ENCODE results near the gene SORBS2. TPM values are rescaled to one million over a fixed set of nuclear protein-coding genes. Genes with fewer than 3 reads are reported as not detected.
A peak's percentile ranks its signal among the peaks of the same experiment; 100 is the strongest.

The SORBS2 gene
- total and polyA plus RNA-seq, 2 donors (not counting 1 experiment from before 2014, with no cell fraction given) = 0.33 to 3.0 TPM

DNA sequence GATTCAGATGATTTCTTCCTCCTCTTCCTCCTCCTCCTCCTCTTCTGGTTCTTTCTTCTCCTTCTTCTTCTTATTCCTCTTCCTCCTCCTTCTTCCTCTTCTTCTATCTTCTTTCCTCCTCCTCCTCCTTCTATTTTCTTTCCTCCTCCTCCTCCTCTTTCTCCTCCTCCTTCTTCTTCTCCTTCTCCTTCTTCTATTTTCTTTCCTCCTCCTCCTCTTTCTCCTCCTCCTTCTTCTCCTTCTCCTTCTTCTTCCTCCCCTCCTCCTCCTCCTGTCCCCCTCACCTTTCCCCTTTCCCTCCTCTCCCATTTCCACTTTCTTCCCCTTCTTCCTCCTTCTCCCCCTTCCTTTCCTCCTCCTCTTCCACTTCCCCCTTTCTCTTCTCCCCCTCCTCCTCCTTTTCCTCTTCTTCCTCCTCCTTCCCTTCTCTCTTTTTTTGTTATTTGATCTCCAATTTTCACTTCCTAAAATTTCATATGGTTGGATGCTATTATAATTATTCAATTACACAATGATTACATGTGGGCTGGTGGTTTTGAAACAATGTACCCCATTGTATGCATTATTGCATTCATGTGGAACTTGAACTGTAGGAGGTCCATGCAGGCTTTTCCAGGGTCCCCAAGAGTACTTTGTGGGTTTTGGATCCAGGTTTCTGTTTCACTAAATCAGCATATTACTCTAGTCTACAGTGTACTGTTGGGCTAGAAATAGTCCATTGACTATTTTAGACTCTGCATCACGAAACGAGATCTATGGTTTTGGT is 68.1 kb downstream of the SORBS2 start:
- Histone ChIP-seq H4K20me1 (ENCODE audit: control insufficient read depth, extremely low read depth, insufficient read depth, low read length) (no peaks in the 10 kb centered on the region), H3K27ac (ENCODE audit: insufficient read depth, low read length) (no peak overlapping the region), H3K4me3 (replicated peaks in 1 of 4; ENCODE audit: control extremely low read depth in 1 of 4, insufficient read depth in 1 of 4, low read depth in 3 of 4, low read length in 4 of 4) (no peak overlapping the region), H3K9ac (ENCODE audit: insufficient read depth, low read length) (no peak overlapping the region), H3K27me3 (ENCODE audit: control insufficient read depth, insufficient read depth, low read length) (no peaks in the 10 kb centered on the region), H2AFZ (ENCODE audit: low read length) (no peak overlapping the region), H3K36me3 (ENCODE audit: control insufficient read depth, insufficient read depth, low read length) (no peaks in the 10 kb centered on the region), H3K4me2 (ENCODE audit: extremely low read depth, insufficient read depth, low read length) (no peak overlapping the region), H3K4me1 (ENCODE audit: control insufficient read depth, extremely low read depth, insufficient read depth, low read length) (peaks cover 1% of the 10 kb centered on the region), H3K9me3 (ENCODE audit: control insufficient read depth, insufficient read depth, low read depth, low read length) (no peaks in the 10 kb centered on the region), H3K79me2 (ENCODE audit: control insufficient read depth, insufficient read depth, low read length) (no peaks in the 10 kb centered on the region)
- TF ChIP-seq CTCF (conservative IDR thresholded peaks at IDR 0.05 in 1 of 2, IDR thresholded peaks at IDR 0.05 in 1 of 2; ENCODE audit: low read depth in 1 of 2, low read length in 2 of 2) (no peak), EZH2 (IDR thresholded peaks at IDR 0.05; ENCODE audit: low read length, missing control alignments) (no peak)
- no peak for DNase-seq (ENCODE audit: low read depth in 2 of 2)

DNA sequence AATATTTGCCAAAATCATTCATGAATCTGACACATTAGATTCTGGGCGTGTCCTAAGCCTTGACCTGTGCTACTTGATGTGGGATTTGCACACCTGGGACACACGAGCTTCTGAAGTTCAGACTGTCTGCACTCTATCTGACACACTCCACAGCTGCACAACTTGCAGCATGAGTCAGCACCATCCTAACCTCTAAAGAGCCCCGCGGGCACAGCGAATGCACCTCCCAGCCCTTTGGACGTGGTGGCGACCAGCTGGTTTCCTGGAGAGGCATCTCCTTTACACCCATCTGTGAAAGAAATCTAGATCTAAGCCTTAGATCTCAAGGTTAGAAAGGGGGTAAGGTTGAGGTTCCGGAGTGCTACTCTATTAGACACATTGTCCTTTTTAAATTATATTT is 69.2 kb downstream of the SORBS2 start:
- H3K4me1 ChIP-seq (ENCODE audit: control insufficient read depth, extremely low read depth, insufficient read depth, low read length) = peaks cover 4% of the 10 kb centered on the region

DNA sequence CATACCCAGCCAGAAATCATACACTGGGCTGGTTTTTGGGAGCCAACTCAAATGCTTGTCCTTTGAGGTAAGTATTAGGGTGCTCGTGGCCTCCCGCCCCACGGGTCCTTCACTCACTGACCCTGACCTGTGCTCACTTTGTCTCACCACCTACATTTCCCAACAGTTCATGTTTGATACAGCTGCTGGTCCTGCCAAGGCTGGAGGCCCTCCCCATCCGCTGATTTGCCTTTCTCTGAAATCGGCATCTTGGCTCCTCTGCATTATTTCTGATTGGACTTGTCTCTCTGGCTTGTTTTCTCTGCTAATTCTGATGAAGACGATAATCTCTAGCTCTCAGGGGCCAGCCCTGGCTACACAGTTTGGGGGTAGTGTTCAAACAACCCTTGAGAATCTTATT is 70.2 kb downstream of the SORBS2 start:
- no peaks in the 10 kb centered on the region for H3K9me3 ChIP-seq (ENCODE audit: control insufficient read depth, insufficient read depth, low read depth, low read length)
- H3K27me3 ChIP-seq (ENCODE audit: control insufficient read depth, insufficient read depth, low read length) = no peaks in the 10 kb centered on the region
- TF ChIP-seq CTCF (conservative IDR thresholded peaks at IDR 0.05 in 1 of 2, IDR thresholded peaks at IDR 0.05 in 1 of 2; ENCODE audit: low read depth in 1 of 2, low read length in 2 of 2) = no peak
- TF ChIP-seq EZH2 (IDR thresholded peaks at IDR 0.05; ENCODE audit: low read length, missing control alignments) = no peak
- no peak overlapping the region for H3K4me3 ChIP-seq (replicated peaks in 1 of 4; ENCODE audit: control extremely low read depth in 1 of 4, insufficient read depth in 1 of 4, low read depth in 3 of 4, low read length in 4 of 4)
- H3K36me3 ChIP-seq (ENCODE audit: control insufficient read depth, insufficient read depth, low read length) = no peaks in the 10 kb centered on the region
- DNase-seq (ENCODE audit: low read depth in 2 of 2) = no peak
- H3K27ac ChIP-seq (ENCODE audit: insufficient read depth, low read length) = no peak overlapping the region
- no peaks in the 10 kb centered on the region for H4K20me1 ChIP-seq (ENCODE audit: control insufficient read depth, extremely low read depth, insufficient read depth, low read length)
- H3K79me2 ChIP-seq (ENCODE audit: control insufficient read depth, insufficient read depth, low read length) = no peaks in the 10 kb centered on the region
- peaks cover 8% of the 10 kb centered on the region for H3K4me1 ChIP-seq (ENCODE audit: control insufficient read depth, extremely low read depth, insufficient read depth, low read length)
- no peak overlapping the region for H2AFZ ChIP-seq (ENCODE audit: low read length)
- H3K9ac ChIP-seq (ENCODE audit: insufficient read depth, low read length) = no peak overlapping the region
- no peak overlapping the region for H3K4me2 ChIP-seq (ENCODE audit: extremely low read depth, insufficient read depth, low read length)

More for the DNA sequence above, 69.2 kb downstream of the SORBS2 start:
- H3K79me2 ChIP-seq (ENCODE audit: control insufficient read depth, insufficient read depth, low read length) = no peaks in the 10 kb centered on the region
- TF ChIP-seq EZH2 (IDR thresholded peaks at IDR 0.05; ENCODE audit: low read length, missing control alignments) = no peak
- no peak for TF ChIP-seq CTCF (conservative IDR thresholded peaks at IDR 0.05 in 1 of 2, IDR thresholded peaks at IDR 0.05 in 1 of 2; ENCODE audit: low read depth in 1 of 2, low read length in 2 of 2)
- H3K4me2 ChIP-seq (ENCODE audit: extremely low read depth, insufficient read depth, low read length) = no peak overlapping the region
- H3K4me3 ChIP-seq (replicated peaks in 1 of 4; ENCODE audit: control extremely low read depth in 1 of 4, insufficient read depth in 1 of 4, low read depth in 3 of 4, low read length in 4 of 4) = no peak overlapping the region
- peak in 1 of 2 donors; percentile 64 for DNase-seq (ENCODE audit: low read depth in 2 of 2)
- no peaks in the 10 kb centered on the region for H3K9me3 ChIP-seq (ENCODE audit: control insufficient read depth, insufficient read depth, low read depth, low read length)
- no peaks in the 10 kb centered on the region for H3K27me3 ChIP-seq (ENCODE audit: control insufficient read depth, insufficient read depth, low read length)
- no peak overlapping the region for H2AFZ ChIP-seq (ENCODE audit: low read length)
- no peaks in the 10 kb centered on the region for H4K20me1 ChIP-seq (ENCODE audit: control insufficient read depth, extremely low read depth, insufficient read depth, low read length)
- H3K36me3 ChIP-seq (ENCODE audit: control insufficient read depth, insufficient read depth, low read length) = no peaks in the 10 kb centered on the region
- H3K27ac ChIP-seq (ENCODE audit: insufficient read depth, low read length) = no peak overlapping the region
- no peak overlapping the region for H3K9ac ChIP-seq (ENCODE audit: insufficient read depth, low read length)

Measured in fibroblast of lung (primary cell).